Measurements from ENCODE around the gene AK1. TPM values are rescaled to one million over a fixed set of nuclear protein-coding genes. Genes with fewer than 3 reads are reported as not detected.

The AK1 gene
- total and polyA plus RNA-seq, 9 of the 15 experiments (the other 6 are each of a cell fraction or from before 2014, with no cell fraction given), result 10.1 to 71.8 (median 39.0) TPM

GRCh38 chr9:127825319-127826051, 52.0 kb downstream of the AK1 start (continued):
- TF ChIP-seq NELFE (IDR thresholded peaks at IDR 0.05; ENCODE audit: insufficient read depth, insufficient read length) (no peak), ERF (CRISPR knock-in tag; IDR thresholded peaks at IDR 0.05) (0 out of 2 replicates have a peak, but pooled peaks have one; percentile 32), CBFA2T2 (conservative IDR thresholded peaks at IDR 0.05) (no peak), POLR2G (IDR thresholded peaks at IDR 0.05; ENCODE audit: low read depth, low read length) (peak; percentile 69), E2F6 (IDR thresholded peaks at IDR 0.05; ENCODE audit: borderline replicate concordance in 1 of 2, extremely low read depth in 1 of 2, insufficient read depth in 1 of 2, insufficient read length in 1 of 2, low read depth in 1 of 2, low read length in 1 of 2, poor library complexity in 1 of 2, severe bottlenecking in 1 of 2) (peak in 1 of 2 experiments; percentile 27), ZBTB12 (CRISPR knock-in tag; IDR thresholded peaks at IDR 0.05) (no peak), KAT8 (IDR thresholded peaks at IDR 0.05; ENCODE audit: low read depth) (no peak), SIX5 (IDR thresholded peaks at IDR 0.05; ENCODE audit: borderline replicate concordance in 1 of 2, insufficient read depth in 1 of 2, low read depth in 1 of 2, low read length in 2 of 2) (no peak), CXXC5 (CRISPR knock-in tag; IDR thresholded peaks at IDR 0.05) (peak; percentile 72), ILK (tag; IDR thresholded peaks at IDR 0.05; ENCODE audit: borderline replicate concordance, low read depth) (no peak), RNF2 (IDR thresholded peaks at IDR 0.05) (no peak), NEUROD1 (IDR thresholded peaks at IDR 0.05; ENCODE audit: borderline replicate concordance, low read depth, low read length, partially characterized antibody) (no peak), STAG1 (CRISPR knock-in tag; IDR thresholded peaks at IDR 0.05; ENCODE audit: borderline replicate concordance) (no peak), CHD1 (IDR thresholded peaks at IDR 0.05; ENCODE audit: low read length) (no peak), ZNF263 (CRISPR knock-in tag; IDR thresholded peaks at IDR 0.05; ENCODE audit: borderline replicate concordance) (peak; percentile 66; the same call in 1 of the 2 replicates), ZNF316 (IDR thresholded peaks at IDR 0.05) (no peak), CAMTA2 (CRISPR knock-in tag; conservative IDR thresholded peaks at IDR 0.05) (no peak), TARDBP (IDR thresholded peaks at IDR 0.05) (no peak), BMI1 (IDR thresholded peaks at IDR 0.05; ENCODE audit: low read length) (no peak), HNRNPH1 (optimal IDR thresholded peaks at IDR 0.05; ENCODE audit: low read depth, low read length) (no peak), ADNP (tag; IDR thresholded peaks at IDR 0.05) (no peak), HDAC2 (IDR thresholded peaks at IDR 0.05) (peak; percentile 21; the same call in 1 of the 2 replicates), L3MBTL2 (IDR thresholded peaks at IDR 0.05) (peak; percentile 56; the same call in 1 of the 2 replicates), ID3 (CRISPR knock-in tag; IDR thresholded peaks at IDR 0.05) (no peak), ID3 (tag; IDR thresholded peaks at IDR 0.05) (0 out of 2 replicates have a peak, but pooled peaks have one; percentile 33), GATA2 (CRISPR knock-in tag; IDR thresholded peaks at IDR 0.05) (no peak)
- TF ChIP-seq, protein P1, sequence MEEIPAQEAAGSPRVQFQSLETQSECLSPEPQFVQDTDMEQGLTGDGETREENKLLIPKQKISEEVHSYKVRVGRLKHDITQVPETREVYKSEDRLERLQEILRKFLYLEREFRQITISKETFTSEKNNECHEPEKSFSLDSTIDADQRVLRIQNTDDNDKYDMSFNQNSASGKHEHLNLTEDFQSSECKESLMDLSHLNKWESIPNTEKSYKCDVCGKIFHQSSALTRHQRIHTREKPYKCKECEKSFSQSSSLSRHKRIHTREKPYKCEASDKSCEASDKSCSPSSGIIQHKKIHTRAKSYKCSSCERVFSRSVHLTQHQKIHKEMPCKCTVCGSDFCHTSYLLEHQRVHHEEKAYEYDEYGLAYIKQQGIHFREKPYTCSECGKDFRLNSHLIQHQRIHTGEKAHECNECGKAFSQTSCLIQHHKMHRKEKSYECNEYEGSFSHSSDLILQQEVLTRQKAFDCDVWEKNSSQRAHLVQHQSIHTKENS (CRISPR knock-in tag; IDR thresholded peaks at IDR 0.05), result no peak
